CD14-positive monocyte (primary cell): Measurements from ENCODE around the gene CNTROB. TPM values are rescaled to one million over a fixed set of nuclear protein-coding genes. Genes with fewer than 3 reads are reported as not detected.

Experiments
- DNase-seq, 3 donors: peaks; one replicate each; pipeline ENCODE4 v3.0.0-alpha.2; 2011 to 2022
- H2AFZ ChIP-seq: 2 replicates; pipeline ENCODE4 v1.6.0; 2012; ENCODE audit warnings: mild to moderate bottlenecking, low read depth, low read length, inconsistent platforms; ENCODE audit not compliant: insufficient read depth, poor library complexity, severe bottlenecking
- H3K27ac ChIP-seq, 2 donors: 1 replicate in 1 of 2; 2 replicates in 1 of 2; pipeline ENCODE4 v1.5.1; 2012 to 2013; ENCODE audit warnings: low read length in 2 of 2, control low read depth in 1 of 2, inconsistent platforms in 1 of 2, low read depth in 1 of 2, mild to moderate bottlenecking in 1 of 2
- H3K27me3 ChIP-seq, 2 donors: one replicate each; pipeline versions ENCODE4 v1.6.0 to v1.6.1; 2011 to 2013; ENCODE audit warnings: low read length in 2 of 2; ENCODE audit not compliant: control insufficient read depth in 2 of 2, insufficient read depth in 2 of 2
- H3K36me3 ChIP-seq, 2 donors: replicated peaks in 1 of 2; 1 replicate in 1 of 2; 2 replicates in 1 of 2; pipeline versions ENCODE4 v1.5.1 to v1.6.1; 2012 to 2013; ENCODE audit warnings: low read length in 2 of 2, control low read depth in 1 of 2, inconsistent platforms in 1 of 2, mild to moderate bottlenecking in 1 of 2; ENCODE audit not compliant: insufficient read depth in 2 of 2, control insufficient read depth in 1 of 2
- H3K4me1 ChIP-seq, 2 donors: 1 replicate in 1 of 2; 2 replicates in 1 of 2; pipeline versions ENCODE4 v1.5.1 to v1.6.1; 2012 to 2013; ENCODE audit warnings: low read length in 2 of 2, control low read depth in 1 of 2, inconsistent platforms in 1 of 2, mild to moderate bottlenecking in 1 of 2, moderate library complexity in 1 of 2; ENCODE audit not compliant: insufficient read depth in 2 of 2, control insufficient read depth in 1 of 2
- H3K4me2 ChIP-seq: replicated peaks from 2 replicates; pipeline ENCODE3; 2012; ENCODE audit warnings: low read length, moderate library complexity, mild to moderate bottlenecking; ENCODE audit not compliant: poor library complexity, severe bottlenecking; ENCODE audit errors: extremely low read depth
- H3K4me3 ChIP-seq, 3 experiments: fragments of 200-600 bp in 1 of 3; sonication (generic) in 1 of 3; replicated peaks in 1 of 3; 1 replicate in 2 of 3; 2 replicates in 1 of 3; pipeline ENCODE4 v1.5.1; 2011 to 2013; ENCODE audit warnings: low read length in 3 of 3, mild to moderate bottlenecking in 3 of 3, control low read depth in 2 of 3, low read depth in 2 of 3, inconsistent platforms in 1 of 3, moderate library complexity in 1 of 3
- H3K79me2 ChIP-seq: 2 replicates; pipeline ENCODE4 v1.6.0; 2012; ENCODE audit warnings: mild to moderate bottlenecking, control low read depth, inconsistent platforms, low read length, moderate library complexity; ENCODE audit not compliant: insufficient read depth
- H3K9ac ChIP-seq: 2 replicates; pipeline ENCODE4 v1.6.0; 2017; ENCODE audit warnings: low read length, mild to moderate bottlenecking; ENCODE audit not compliant: insufficient read depth, poor library complexity, severe bottlenecking
- H3K9me3 ChIP-seq, 2 donors: replicated peaks in 1 of 2; 1 replicate in 1 of 2; 2 replicates in 1 of 2; pipeline versions ENCODE4 v1.5.1 to v1.6.1; 2012 to 2013; ENCODE audit warnings: low read length in 2 of 2, control low read depth in 1 of 2; ENCODE audit not compliant: control insufficient read depth in 1 of 2, insufficient read depth in 1 of 2
- H4K20me1 ChIP-seq: 2 replicates; pipeline ENCODE4 v1.6.0; 2012; ENCODE audit warnings: mild to moderate bottlenecking, low read length, control low read depth, moderate library complexity; ENCODE audit not compliant: insufficient read depth
- H3K27ac Mint-ChIP-seq, 7 donors: one replicate each; pipeline ENCODE4 v1.8.0; 2020; ENCODE audit warnings: mild to moderate bottlenecking in 7 of 7, mixed read lengths in 7 of 7, moderate library complexity in 6 of 7, inconsistent platforms in 2 of 7
- H3K27me3 Mint-ChIP-seq, 3 donors: one replicate each; pipeline ENCODE4 v1.8.0; 2021 to 2022; ENCODE audit warnings: low read depth in 3 of 3, mild to moderate bottlenecking in 3 of 3, mixed read lengths in 3 of 3, moderate library complexity in 3 of 3, inconsistent platforms in 1 of 3
- H3K36me3 Mint-ChIP-seq, 2 donors: one replicate each; pipeline ENCODE4 v1.8.0; 2020; ENCODE audit warnings: mixed read lengths in 2 of 2, inconsistent platforms in 1 of 2, mild to moderate bottlenecking in 1 of 2
- H3K4me1 Mint-ChIP-seq: one replicate; pipeline ENCODE4 v1.8.0; 2020; ENCODE audit warnings: mild to moderate bottlenecking, mixed read lengths
- H3K4me3 Mint-ChIP-seq, 2 donors: one replicate each; pipeline ENCODE4 v1.8.0; 2020; ENCODE audit warnings: mild to moderate bottlenecking in 2 of 2, mixed read lengths in 2 of 2, moderate library complexity in 1 of 2
- H3K9me3 Mint-ChIP-seq, 7 donors: one replicate each; pipeline ENCODE4 v1.8.0; 2020 to 2022; ENCODE audit warnings: mixed read lengths in 7 of 7, mild to moderate bottlenecking in 6 of 7, moderate library complexity in 6 of 7, inconsistent platforms in 2 of 7
- CTCF ChIP-seq: fragments of 200-600 bp; IDR thresholded peaks from one replicate; pipeline ENCODE4 v1.8.0; 2022; ENCODE audit warnings: antibody characterized with exemption, mild to moderate bottlenecking
- WGBS: methylation state at CpG from one replicate; pipeline ENCODE4 v1.1.5; 2013; ENCODE audit warnings: missing lambda C conversion rate; ENCODE audit not compliant: insufficient coverage; 5-methylcytosine and 5-hydroxymethylcytosine counted together
- intact Hi-C, 2 donors: fragments of 100-400 bp; cut with micrococcal nuclease; formaldehyde crosslinking; loops; one replicate each; pipeline versions ENCODE4 v1.15.0 to v1.15.1; 2023
- polyA plus RNA-seq, 3 donors: library from polyadenylated mRNA; depleted of rRNA in 1 of 3; unstranded in 2 of 3; stranded (reverse) in 1 of 3; fragments of 300-500 nt in 2 of 3; fragments of >200 nt in 1 of 3; fragmentation: Illumina TruSeq in 2 of 3; gene quantifications; 1 replicate in 2 of 3; 2 replicates in 1 of 3; pipeline ENCODE4 v1.2.3, GENCODE V29; 2012 to 2021

CNTROB gene
- polyA plus RNA-seq, 3 donors = 4.7 to 22.8 (median 6.5) TPM

- H3K9me3 ChIP-seq = no peaks in the 10 kb centered on the region
- H2AFZ ChIP-seq = no peak overlapping the region
- H3K4me3 Mint-ChIP-seq = no peak overlapping the region
- H3K79me2 ChIP-seq = no peaks in the 10 kb centered on the region
- H3K27me3 Mint-ChIP-seq = peaks cover 0 to 1% (median 0%) of the 10 kb centered on the region in 3 donors
- H3K4me2 ChIP-seq = no peak overlapping the region
- WGBS = no CpG with 5 or more reads among the region's 5 CpGs
- peak overlapping the region in 1 of 7 donors; percentile 19 for H3K27ac Mint-ChIP-seq
- peaks cover 0 to 4% of the 10 kb centered on the region in 2 donors for H3K4me1 ChIP-seq
- no peaks in the 10 kb centered on the region for H3K27me3 ChIP-seq
- H3K27ac ChIP-seq = no peak overlapping the region
- peaks cover 14% of the 10 kb centered on the region for H3K4me1 Mint-ChIP-seq
- H3K9ac ChIP-seq = no peak overlapping the region
- no peaks in the 10 kb centered on the region for H4K20me1 ChIP-seq
- peaks cover 0 to under 1% (median 0%) of the 10 kb centered on the region in 7 donors for H3K9me3 Mint-ChIP-seq
- H3K36me3 Mint-ChIP-seq = peaks cover 78 to 82% of the 10 kb centered on the region in 2 donors
- H3K36me3 ChIP-seq = peaks cover 64 to 79% of the 10 kb centered on the region in 2 donors
- no peak overlapping the region for H3K4me3 ChIP-seq
- no peak for DNase-seq
- intact Hi-C loops = loop anchor here in 1 of 2 donors (5.0 kb wide), 1 partner anchor 36 kb away; no protein-coding TSS in a partner anchor
- no peak for TF ChIP-seq CTCF
These were observed 14.4 kb downstream of the CNTROB start for GRCh38 chr17:7946441-7946840.

GRCh38 chr17:7947651-7948050 lies 15.6 kb downstream of the CNTROB start:
- intact Hi-C loops = loop anchor here in 1 of 2 donors (5.0 kb wide), 1 partner anchor 35 kb away; no protein-coding TSS in a partner anchor
- H3K4me1 Mint-ChIP-seq = peaks cover 15% of the 10 kb centered on the region
- peaks cover 61 to 69% of the 10 kb centered on the region in 2 donors for H3K36me3 ChIP-seq

More at GRCh38 chr17:7947651-7948050, 15.6 kb downstream of the CNTROB start:
- no peak overlapping the region for H3K4me3 ChIP-seq
- Mint-ChIP-seq H3K9me3 (peaks cover 0 to 1% (median 0%) of the 10 kb centered on the region in 7 donors), H3K27me3 (peaks cover 0 to 1% (median 0%) of the 10 kb centered on the region in 3 donors), H3K27ac (peak overlapping the region in 2 of 7 donors; percentile 33 to 44), H3K4me3 (no peak overlapping the region), H3K36me3 (peaks cover 70 to 73% of the 10 kb centered on the region in 2 donors)
- H3K79me2 ChIP-seq = no peaks in the 10 kb centered on the region
- H3K4me1 ChIP-seq = peaks cover 0 to 4% of the 10 kb centered on the region in 2 donors
- peak overlapping the region in 1 of 2 donors; percentile 6 for H3K27ac ChIP-seq
- TF ChIP-seq CTCF = no peak
- no peaks in the 10 kb centered on the region for H4K20me1 ChIP-seq
- no peak overlapping the region for H3K4me2 ChIP-seq
- no peaks in the 10 kb centered on the region for H3K27me3 ChIP-seq
- 95% methylated on average over 4 of the region's 5 CpGs for WGBS
- H2AFZ ChIP-seq = no peak overlapping the region
- no peak for DNase-seq
- H3K9me3 ChIP-seq = no peaks in the 10 kb centered on the region
- H3K9ac ChIP-seq = no peak overlapping the region
